ENCODE measurements around the gene NTRK2.

Gene NTRK2

GRCh38 chr9:84926793-84927192 is 257.3 kb downstream of the NTRK2 start:
- ChIA-PET POLR2A (no interaction called here), CTCF (no interaction called here)
- DNase-seq (ENCODE audit: extremely low spot score) = no peak
- no peak for TF ChIP-seq CTCF (IDR thresholded peaks at IDR 0.05; ENCODE audit: control extremely low read depth, extremely low read depth, low read depth, missing control alignments)

- DNase-seq (ENCODE audit: extremely low spot score) = no peak
- CTCF ChIA-PET = no interaction called here
- POLR2A ChIA-PET = no interaction called here
- TF ChIP-seq CTCF (IDR thresholded peaks at IDR 0.05; ENCODE audit: control extremely low read depth, extremely low read depth, low read depth, missing control alignments) = no peak
These were observed 258.9 kb downstream of the NTRK2 start for GRCh38 chr9:84928419-84928818.

GRCh38 chr9:84929068-84929467 is 259.5 kb downstream of the NTRK2 start:
- no peak for DNase-seq (ENCODE audit: extremely low spot score)
- TF ChIP-seq CTCF (IDR thresholded peaks at IDR 0.05; ENCODE audit: control extremely low read depth, extremely low read depth, low read depth, missing control alignments) = no peak
- POLR2A ChIA-PET = interaction anchor here (0.7 kb wide), 1 partner anchor 11 kb away, joined by 4 read pairs; no protein-coding TSS in a partner anchor
- CTCF ChIA-PET = no interaction called here

GRCh38 chr9:84932915-84933527 is 263.5 kb downstream of the NTRK2 start:
- CTCF ChIA-PET = interaction anchor here (1.4 to 1.5 kb wide), 2 partner anchors 18 to 210 kb away, joined by 4 to 5 read pairs; no protein-coding TSS in a partner anchor
- no peak for TF ChIP-seq CTCF (IDR thresholded peaks at IDR 0.05; ENCODE audit: control extremely low read depth, extremely low read depth, low read depth, missing control alignments)
- DNase-seq (ENCODE audit: extremely low spot score) = no peak
- POLR2A ChIA-PET = no interaction called here

GRCh38 chr9:84935528-84936117 is 266.1 kb downstream of the NTRK2 start:
- ChIA-PET CTCF (interaction anchor here (1.3 to 1.9 kb wide), 2 partner anchors 19 to 238 kb away, joined by 3 to 7 read pairs; no protein-coding TSS in a partner anchor), POLR2A (no interaction called here)
- no peak for DNase-seq (ENCODE audit: extremely low spot score)
- TF ChIP-seq CTCF (IDR thresholded peaks at IDR 0.05; ENCODE audit: control extremely low read depth, extremely low read depth, low read depth, missing control alignments) = no peak

- POLR2A ChIA-PET = no interaction called here
- CTCF ChIA-PET = interaction anchor here (1.3 to 1.6 kb wide), 3 partner anchors 15 to 239 kb away, joined by 4 to 5 read pairs (median 4); no protein-coding TSS in a partner anchor
- TF ChIP-seq CTCF (IDR thresholded peaks at IDR 0.05; ENCODE audit: control extremely low read depth, extremely low read depth, low read depth, missing control alignments) = no peak
- DNase-seq (ENCODE audit: extremely low spot score) = no peak
These were observed 267.7 kb downstream of the NTRK2 start for GRCh38 chr9:84937180-84937579.

Data from GM10248 (cell line).